Stimulated activated CD4-positive, alpha-beta T cell treated with anti-CD3 and anti-CD28 coated beads, Interleukin-1b, Interleukin-23, amount 100 ng/mL, for 24 hours (primary cell): ENCODE results near the gene TFB1M.
"Not testable (repeated sequence)": the region's sequence is repeated elsewhere in the genome, so short reads cannot be mapped to it uniquely, and the experiment has no call there.

Experiments
- DNase-seq, 4 experiments: peaks; one replicate each; pipeline ENCODE4 v3.0.0-alpha.2; 2020; ENCODE audit warnings: low read depth in 4 of 4, low spot score in 1 of 4

Gene TFB1M

GRCh38 chr6:155244434-155244833 lies 69.8 kb downstream of the TFB1M start:
- no peak for DNase-seq

- no peak for DNase-seq
Observed at GRCh38 chr6:155241966-155242365, 72.3 kb downstream of the TFB1M start.

GRCh38 chr6:155240905-155241600 lies 73.2 kb downstream of the TFB1M start:
- no peak for DNase-seq

GRCh38 chr6:155237613-155238012 lies 76.7 kb downstream of the TFB1M start:
- DNase-seq = no peak

- DNase-seq = no peak
Observed at GRCh38 chr6:155235087-155235486, 79.2 kb downstream of the TFB1M start.

- no peak for DNase-seq
Observed at GRCh38 chr6:155234687-155235086, 79.6 kb downstream of the TFB1M start.

GRCh38 chr6:155234167-155234566 lies 80.1 kb downstream of the TFB1M start:
- DNase-seq = no peak

GRCh38 chr6:155232848-155233247 lies 81.4 kb downstream of the TFB1M start:
- no peak for DNase-seq

- DNase-seq = not testable (repeated sequence)
Observed at GRCh38 chr6:155230975-155231374, 83.3 kb downstream of the TFB1M start.

- DNase-seq = no peak
Observed at GRCh38 chr6:155228546-155229166, 85.6 kb downstream of the TFB1M start.

- no peak for DNase-seq
Observed at GRCh38 chr6:155227046-155227445, 87.2 kb downstream of the TFB1M start.

- no peak for DNase-seq
Observed at GRCh38 chr6:155224618-155225017, 89.7 kb downstream of the TFB1M start.

GRCh38 chr6:155223646-155224451 lies 90.4 kb downstream of the TFB1M start:
- peak in 3 of 4 experiments; percentile 18 to 42 (median 33) for DNase-seq

- DNase-seq = no peak
Observed at GRCh38 chr6:155222506-155222905, 91.8 kb downstream of the TFB1M start.

- DNase-seq = no peak
Observed at GRCh38 chr6:155221086-155221485, 93.2 kb downstream of the TFB1M start.

GRCh38 chr6:155219858-155220301 lies 94.4 kb downstream of the TFB1M start:
- DNase-seq = no peak

GRCh38 chr6:155219299-155219698 lies 95.0 kb downstream of the TFB1M start:
- DNase-seq = no peak

- DNase-seq = not testable (repeated sequence)
Observed at GRCh38 chr6:155218711-155219110, 95.6 kb downstream of the TFB1M start.

GRCh38 chr6:155216312-155217046 lies 97.8 kb downstream of the TFB1M start:
- no peak for DNase-seq

GRCh38 chr6:155215906-155216305 lies 98.4 kb downstream of the TFB1M start:
- no peak for DNase-seq
